Astrocyte of the cerebellum (primary cell): ENCODE measurements around the gene PNKP.

ENCODE experiments used
- DNase-seq: peaks from one replicate; pipeline ENCODE4 v3.0.0-alpha.2; 2011; ENCODE audit warnings: low read depth
- H3K4me3 ChIP-seq: 2 replicates; pipeline ENCODE4 v1.5.1; 2011; ENCODE audit warnings: mild to moderate bottlenecking, low read depth, low read length, moderate library complexity
- in situ Hi-C: cut with HindIII; loops from 2 replicates; pipeline ENCODE4 v1.10.0; 2017; ENCODE audit warnings: low sequenced_read_pairs
- TF ChIP-seq, protein P1 (sequence below): IDR thresholded peaks from 2 replicates; pipeline ENCODE4 v1.5.1; 2012; ENCODE audit warnings: low read length, low read depth, moderate library complexity, mild to moderate bottlenecking; ENCODE audit errors: missing control alignments

The PNKP gene

DNA sequence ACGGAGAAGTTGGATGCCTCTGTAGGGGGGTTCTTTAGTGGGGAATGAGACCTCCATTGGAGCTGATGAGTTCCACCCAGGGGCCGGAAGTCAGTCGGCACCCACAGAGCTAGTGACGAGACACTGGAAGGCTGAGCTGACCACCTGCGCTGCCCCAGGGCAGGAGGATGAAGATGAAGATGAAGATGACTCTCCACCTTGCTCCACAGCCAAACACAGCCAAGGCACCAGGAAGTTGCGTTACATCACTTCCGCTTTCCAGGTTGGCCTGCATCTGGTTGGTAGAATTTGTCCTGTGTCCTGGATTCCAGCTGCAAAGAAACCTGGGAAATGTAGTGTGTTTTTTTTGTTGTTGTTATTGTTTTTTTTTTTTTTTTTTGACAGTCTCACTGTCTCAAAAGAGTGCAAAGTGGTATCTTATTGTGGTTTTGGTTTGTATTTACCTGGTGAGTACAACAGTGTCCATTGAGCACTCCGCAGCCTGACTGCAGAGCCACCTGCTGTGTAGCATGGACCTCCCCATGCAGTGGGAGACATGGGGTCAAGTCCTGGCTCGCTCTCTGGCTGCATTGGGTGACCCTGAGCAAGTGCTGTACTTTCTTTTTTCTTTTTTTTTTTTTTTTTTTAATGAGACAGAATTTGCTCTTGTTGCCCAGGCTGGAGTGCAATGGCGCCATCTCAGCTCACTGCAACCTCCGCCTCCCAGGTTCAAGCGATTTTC is 12.0 kb upstream of the PNKP start:
- no peak for DNase-seq
- in situ Hi-C loops = no loop called here
- TF ChIP-seq, protein P1, sequence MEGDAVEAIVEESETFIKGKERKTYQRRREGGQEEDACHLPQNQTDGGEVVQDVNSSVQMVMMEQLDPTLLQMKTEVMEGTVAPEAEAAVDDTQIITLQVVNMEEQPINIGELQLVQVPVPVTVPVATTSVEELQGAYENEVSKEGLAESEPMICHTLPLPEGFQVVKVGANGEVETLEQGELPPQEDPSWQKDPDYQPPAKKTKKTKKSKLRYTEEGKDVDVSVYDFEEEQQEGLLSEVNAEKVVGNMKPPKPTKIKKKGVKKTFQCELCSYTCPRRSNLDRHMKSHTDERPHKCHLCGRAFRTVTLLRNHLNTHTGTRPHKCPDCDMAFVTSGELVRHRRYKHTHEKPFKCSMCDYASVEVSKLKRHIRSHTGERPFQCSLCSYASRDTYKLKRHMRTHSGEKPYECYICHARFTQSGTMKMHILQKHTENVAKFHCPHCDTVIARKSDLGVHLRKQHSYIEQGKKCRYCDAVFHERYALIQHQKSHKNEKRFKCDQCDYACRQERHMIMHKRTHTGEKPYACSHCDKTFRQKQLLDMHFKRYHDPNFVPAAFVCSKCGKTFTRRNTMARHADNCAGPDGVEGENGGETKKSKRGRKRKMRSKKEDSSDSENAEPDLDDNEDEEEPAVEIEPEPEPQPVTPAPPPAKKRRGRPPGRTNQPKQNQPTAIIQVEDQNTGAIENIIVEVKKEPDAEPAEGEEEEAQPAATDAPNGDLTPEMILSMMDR = no peak
- no peak overlapping the region for H3K4me3 ChIP-seq

DNA sequence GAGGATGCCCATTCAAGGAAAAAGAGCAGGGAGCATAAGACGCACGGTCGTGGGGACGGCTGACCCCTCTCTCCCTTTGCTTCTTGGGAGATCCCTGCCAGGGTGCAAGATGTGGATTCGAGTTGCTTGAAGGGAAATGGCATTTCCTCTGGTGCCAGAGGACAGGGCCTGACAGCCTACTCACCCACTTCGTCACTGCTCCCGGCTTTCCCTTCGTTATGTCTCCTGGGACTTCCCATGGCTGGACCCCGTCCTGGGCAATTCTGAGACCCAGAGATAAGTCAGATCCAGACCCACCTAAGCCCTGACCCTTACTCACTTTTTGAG is 11.3 kb upstream of the PNKP start:
- peak overlapping the region; percentile 73 for H3K4me3 ChIP-seq
- in situ Hi-C loops = no loop called here
- DNase-seq = no peak
- TF ChIP-seq, protein P1 = no peak

DNA sequence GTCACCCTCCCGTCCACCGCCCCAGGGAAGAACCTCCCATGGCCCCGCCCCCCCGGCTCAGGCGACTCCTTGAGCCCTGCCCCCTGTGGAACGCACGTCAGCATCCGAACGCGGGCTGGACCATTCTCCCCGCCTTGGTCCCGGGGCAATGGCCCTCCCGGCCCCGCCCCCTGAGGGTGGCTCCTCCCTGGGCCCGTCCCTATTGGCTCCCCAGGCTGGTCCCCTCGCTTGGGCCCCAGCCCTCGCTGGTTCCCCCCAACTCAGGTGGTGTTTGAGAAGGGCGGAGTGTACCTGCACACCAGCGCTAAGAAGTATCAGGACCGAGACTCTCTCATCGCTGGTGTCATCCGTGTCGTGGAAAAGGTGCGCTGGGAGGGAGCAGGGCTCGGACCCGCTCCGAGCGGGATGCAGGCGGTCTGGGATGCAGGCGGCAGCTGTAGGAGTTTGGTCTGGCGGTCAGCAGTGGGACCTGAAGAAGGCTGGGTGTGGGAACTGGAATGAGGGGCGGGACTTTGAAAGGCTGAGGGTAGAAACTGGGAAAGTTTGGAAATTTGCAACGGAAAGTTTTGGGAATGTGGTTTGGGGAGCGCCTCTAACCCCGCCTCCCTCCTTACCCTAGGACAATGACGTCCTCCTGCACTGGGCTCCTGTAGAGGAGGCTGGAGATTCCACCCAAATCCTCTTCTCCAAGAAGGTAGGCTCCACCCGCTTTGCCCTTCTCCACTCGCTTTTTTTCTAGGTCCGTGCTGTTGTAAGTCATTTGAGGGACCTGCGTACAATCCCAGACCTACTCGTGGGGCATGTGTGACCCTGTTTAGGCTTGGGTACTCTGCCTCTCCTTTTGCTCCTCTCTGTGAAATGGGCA is 10.7 kb upstream of the PNKP start:
- DNase-seq = peak; percentile 94
- in situ Hi-C loops = no loop called here
- H3K4me3 ChIP-seq = peak overlapping the region; percentile 73
- TF ChIP-seq, protein P1 = no peak

DNA sequence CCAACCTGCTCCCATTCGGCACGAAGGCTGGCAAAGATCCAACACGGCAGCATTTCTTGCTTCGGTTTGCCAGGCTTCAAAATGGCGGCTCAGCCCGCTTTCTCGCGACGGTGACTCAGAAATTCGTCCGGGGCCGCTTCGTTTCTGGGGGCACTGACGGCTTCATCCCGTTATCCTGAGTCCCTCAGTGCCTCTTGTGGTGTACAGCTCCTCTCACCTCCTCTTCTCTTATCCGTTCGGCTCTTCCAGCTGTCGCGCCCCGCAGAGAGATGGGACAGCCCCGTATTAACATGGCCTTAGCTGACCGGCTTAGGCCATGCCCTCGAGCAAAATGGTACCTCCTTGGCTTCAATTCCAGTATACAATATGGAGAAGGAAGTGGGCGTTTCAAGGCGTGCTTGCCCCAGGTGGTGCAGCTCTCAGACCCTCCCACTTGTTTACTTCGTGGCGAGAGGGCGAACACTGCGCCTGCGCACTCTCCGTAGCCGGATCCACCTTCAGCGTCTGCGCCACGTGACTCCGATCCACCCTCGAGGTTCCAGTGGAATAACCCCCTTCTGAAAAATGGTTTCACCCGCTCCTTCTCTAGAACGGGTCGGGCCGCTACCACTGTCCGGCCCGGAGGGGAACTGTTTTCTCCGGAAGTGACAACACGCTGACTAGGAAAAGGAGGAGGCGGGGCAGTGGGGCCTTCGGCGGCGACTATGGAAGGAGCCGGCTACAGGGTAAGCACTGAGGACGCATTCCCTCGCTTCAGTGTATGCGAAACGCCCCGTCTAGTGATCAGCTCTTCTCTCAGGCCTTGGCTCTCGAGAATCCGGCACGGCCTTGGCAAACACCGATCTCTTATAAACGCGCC is 9.9 kb upstream of the PNKP start, which contains the start of the genes AKT1S1 and TBC1D17:
Gene AKT1S1 (minus strand): TSS at position 336 of the 859 bp plus-strand sequence. CDS start 4,060 bp downstream, outside the sequence.
Gene TBC1D17 (plus strand): TSS at position 683 of the 859 bp plus-strand sequence. CDS start 22 bp downstream, at position 705.
- TF ChIP-seq, protein P1 = no peak
- peak within 1 kb of the TSS; percentile 73 for H3K4me3 ChIP-seq
- peak; percentile 100 for DNase-seq
- in situ Hi-C loops = no loop called here

DNA sequence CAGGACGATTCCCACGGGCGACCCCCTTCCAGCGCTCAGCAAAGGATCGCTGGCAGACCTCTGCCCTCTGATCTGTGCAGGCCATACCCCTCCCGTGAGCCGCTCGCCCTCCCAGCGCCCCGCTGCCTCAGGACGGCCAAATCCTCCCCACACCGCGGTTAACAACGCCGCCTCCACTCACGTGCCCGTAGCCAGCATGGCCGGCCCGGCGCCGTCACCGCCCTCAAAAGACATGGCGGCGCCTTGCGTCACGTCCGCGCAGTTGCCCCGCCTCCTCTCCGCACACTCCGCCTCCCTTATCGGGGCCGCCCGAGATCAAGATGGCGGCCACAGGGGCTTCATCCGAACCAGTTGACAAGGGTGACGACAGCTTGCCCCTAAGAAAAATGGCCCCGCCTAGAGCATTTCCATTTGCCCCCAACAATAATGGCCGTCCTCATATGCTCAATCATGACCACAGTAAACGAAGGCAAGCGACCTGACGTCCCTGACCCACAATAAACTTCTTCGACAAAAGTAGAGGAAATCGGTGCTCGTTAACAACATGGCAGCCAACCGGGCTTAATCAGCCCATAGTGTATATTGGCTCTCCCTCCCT is 9.1 kb upstream of the PNKP start:
- H3K4me3 ChIP-seq = peak overlapping the region; percentile 73
- in situ Hi-C loops = no loop called here
- TF ChIP-seq, protein P1 = no peak
- peak; percentile 99 for DNase-seq
